Pancreas (tissue), 10 donors: ENCODE data around the gene IGSF23. TPM values are rescaled to one million over a fixed set of nuclear protein-coding genes. Genes with fewer than 3 reads are reported as not detected.

ENCODE experiments used
- ATAC-seq, 4 donors: fragments of 200-7000 bp; cut with Tn5 transposase; one replicate each; pipeline versions ENCODE4 v1.8.0 to v1.9.1; 2020; ENCODE audit warnings: mild to moderate bottlenecking in 4 of 4, moderate library complexity in 4 of 4
- DNase-seq, 6 donors: peaks; one replicate each; pipeline ENCODE4 v3.0.0-alpha.2; 2020
- FAIRE-seq: peaks from 2 replicates; lab custom pipeline; 2012; peaks lifted over from hg19 to GRCh38; lab: Jason Lieb, UNC
- H3K27ac ChIP-seq, 4 donors: fragments of 200-600 bp; sonication (generic); 1 replicate in 3 of 4; 2 replicates in 1 of 4; pipeline versions ENCODE4 v1.5.0 to v1.8.0; 2020
- H3K27me3 ChIP-seq, 4 donors: fragments of 200-600 bp; one replicate each; pipeline ENCODE4 v1.8.0; 2021
- H3K36me3 ChIP-seq, 3 donors: fragments of 200-600 bp; sonication (generic) in 1 of 3; one replicate each; pipeline versions ENCODE4 v1.5.0 to v1.8.0; 2020 to 2021
- H3K4me1 ChIP-seq, 3 donors: fragments of 200-600 bp; one replicate each; pipeline ENCODE4 v1.8.0; 2021
- H3K4me3 ChIP-seq, 4 donors: fragments of 200-600 bp; sonication (generic) in 2 of 4; one replicate each; pipeline versions ENCODE4 v1.5.0 to v1.8.0; 2020 to 2021
- H3K9me3 ChIP-seq, 4 donors: fragments of 200-600 bp; one replicate each; pipeline ENCODE4 v1.8.0; 2021
- CTCF ChIP-seq, 4 donors: fragments of 200-600 bp; sonication (generic) in 3 of 4; IDR thresholded peaks; one replicate each; pipeline versions ENCODE4 v1.5.0 to v1.8.0; 2021; ENCODE audit warnings: antibody characterized with exemption in 4 of 4
- whole genome bisulfite sequencing, 2 donors: extraction: QIAGEN DNeasy Blood & Tissue Kit; methylation state at CpG; one replicate each; pipeline ENCODE4 v1.1.7; 2013; 5-methylcytosine and 5-hydroxymethylcytosine counted together
- intact Hi-C, 3 donors: fragments of 100-400 bp; cut with DNase I; formaldehyde crosslinking; loops; one replicate each; pipeline versions ENCODE4 v1.11.1 to v1.14.2; 2022
- polyA plus RNA-seq, 2 donors: library from polyadenylated mRNA; stranded (reverse); fragments of 200-250 nt; gene quantifications; one replicate each; pipeline ENCODE4 v1.2.3, GENCODE V29; 2013
- total RNA-seq, 6 donors: library from RNA; stranded (reverse); fragmentation: NEBNext Ultra II Directional in 4 of 6; extraction: Animal tissue kit (Norgen Biotek cat#: 25700) in 4 of 6; gene quantifications; one replicate each; pipeline versions ENCODE4 v1.2.1 to v1.2.4, GENCODE V29; 2021 to 2023
- donor health status: healthy with polysubstance abuse.
- donor health status: DM: no; HTN: no; CAD: no; lungs with moderate emphysema.
- donor health status: DM: no; HTN: no; CAD: no.
- donor health status: control.
- donor health status: control.
- donor health status: Bipolar disorder and iron deficiency.
- donor health status: DM: yes; HTN: yes; CAD: no.
- donor health status: DM: no; HTN: no; CAD: no.
- donor health status: DM: no; HTN: no; CAD: no.
- donor health status: DM: yes; HTN: yes; CAD: no.

The IGSF23 gene
- total and polyA plus RNA-seq, 8 donors, result 0.43 to 1.3 (median 1.2) TPM

GRCh38 chr19:44675521-44675920, 62.2 kb downstream of the IGSF23 start:
- DNase-seq (peak in 1 of 6 donors; percentile 1), ATAC-seq (no peak), FAIRE-seq (no peak)
- Histone ChIP-seq H3K36me3 (no peaks in the 10 kb centered on the region), H3K27ac (no peak overlapping the region), H3K4me3 (no peak overlapping the region), H3K9me3 (no peaks in the 10 kb centered on the region), H3K4me1 (no peaks in the 10 kb centered on the region), H3K27me3 (no peaks in the 10 kb centered on the region)
- WGBS, 2 donors, result 90 to 92% methylated on average over 6 of the region's 6 CpGs
- intact Hi-C loops, result no loop called here
- no peak for TF ChIP-seq CTCF (IDR thresholded peaks at IDR 0.05)

GRCh38 chr19:44677019-44677811, 63.9 kb downstream of the IGSF23 start:
- Histone ChIP-seq H3K36me3 (no peaks in the 10 kb centered on the region), H3K4me3 (no peak overlapping the region), H3K27me3 (no peaks in the 10 kb centered on the region), H3K9me3 (no peaks in the 10 kb centered on the region), H3K4me1 (no peaks in the 10 kb centered on the region), H3K27ac (no peak overlapping the region)
- WGBS, 2 donors, result 66 to 70% methylated on average over 8 of the region's 8 CpGs
- ATAC-seq, result peak in 2 of 4 donors; percentile 17 to 43
- FAIRE-seq, result no peak
- intact Hi-C loops, result no loop called here
- no peak for TF ChIP-seq CTCF (IDR thresholded peaks at IDR 0.05)
- DNase-seq, result peak in 1 of 6 donors; percentile 2

- Histone ChIP-seq H3K4me1 (peaks cover 0 to 8% (median 0%) of the 10 kb centered on the region in 3 donors), H3K9me3 (no peaks in the 10 kb centered on the region), H3K27ac (no peak overlapping the region), H3K27me3 (no peaks in the 10 kb centered on the region), H3K36me3 (no peaks in the 10 kb centered on the region), H3K4me3 (no peak overlapping the region)
- TF ChIP-seq CTCF (IDR thresholded peaks at IDR 0.05), result no peak
- intact Hi-C loops, result loop anchor here in 2 of 3 donors (10.0 kb wide), 2 partner anchors 94 to 154 kb away; partner anchors contain the start of gene CBLC (in 1 of the 2)
- DNase-seq (no peak), FAIRE-seq (no peak), ATAC-seq (no peak)
Measured at GRCh38 chr19:44680536-44680935, 67.2 kb downstream of the IGSF23 start.

GRCh38 chr19:44681992-44682790, 68.8 kb downstream of the IGSF23 start:
- TF ChIP-seq CTCF (IDR thresholded peaks at IDR 0.05), result no peak
- Histone ChIP-seq H3K27ac (no peak overlapping the region), H3K9me3 (no peaks in the 10 kb centered on the region), H3K27me3 (no peaks in the 10 kb centered on the region), H3K36me3 (no peaks in the 10 kb centered on the region), H3K4me3 (no peak overlapping the region), H3K4me1 (peaks cover 0 to 8% (median 0%) of the 10 kb centered on the region in 3 donors)
- WGBS, 2 donors, result 85 to 92% methylated on average over 15 of the region's 15 CpGs
- ATAC-seq (no peak), DNase-seq (peak in 1 of 6 donors; percentile 40), FAIRE-seq (no peak)
- intact Hi-C loops, result loop anchor here in 2 of 3 donors (10.0 kb wide), 2 partner anchors 93 to 153 kb away; partner anchors contain the start of gene CBLC (in 1 of the 2)
